Measurements from ENCODE around the gene PGLYRP3.

PGLYRP3 gene, protein sequence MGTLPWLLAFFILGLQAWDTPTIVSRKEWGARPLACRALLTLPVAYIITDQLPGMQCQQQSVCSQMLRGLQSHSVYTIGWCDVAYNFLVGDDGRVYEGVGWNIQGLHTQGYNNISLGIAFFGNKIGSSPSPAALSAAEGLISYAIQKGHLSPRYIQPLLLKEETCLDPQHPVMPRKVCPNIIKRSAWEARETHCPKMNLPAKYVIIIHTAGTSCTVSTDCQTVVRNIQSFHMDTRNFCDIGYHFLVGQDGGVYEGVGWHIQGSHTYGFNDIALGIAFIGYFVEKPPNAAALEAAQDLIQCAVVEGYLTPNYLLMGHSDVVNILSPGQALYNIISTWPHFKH

GRCh38 chr1:153312570-153313186 is at the start of gene PGLYRP3:
PGLYRP3 (minus strand) TSS chr1:153312952; CDS start chr1:153310665, 2,287 bp downstream.
- DNase-seq (ENCODE audit: low spot score), result no peak

DNA sequence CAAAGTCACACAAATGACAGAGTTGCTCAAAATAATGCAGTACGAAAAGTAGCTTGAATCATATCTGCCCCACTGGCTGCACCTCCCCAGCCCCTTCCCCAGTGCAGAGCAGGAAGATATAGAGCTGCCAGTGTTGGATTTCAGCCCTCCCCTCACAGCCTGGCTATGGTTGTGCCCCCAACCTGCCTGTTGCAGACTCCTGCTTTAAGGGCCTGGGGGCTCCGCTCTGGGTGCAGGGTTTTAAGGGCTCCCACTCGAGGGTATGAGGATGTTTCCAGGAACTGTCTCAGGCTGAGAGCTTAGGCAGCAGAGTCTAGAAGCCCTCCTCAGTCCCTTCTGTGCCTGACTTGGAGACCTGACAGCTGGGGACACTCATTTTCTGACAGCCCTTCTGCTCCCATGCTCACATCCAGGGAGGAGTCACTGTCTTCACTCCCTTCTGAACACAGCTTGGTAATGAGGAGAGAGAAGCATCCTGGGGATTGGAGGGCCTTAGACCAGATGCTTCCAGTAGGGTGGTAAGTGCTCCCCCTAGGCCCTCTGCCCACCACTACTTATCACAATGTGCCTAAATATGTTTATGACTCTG is 49.5 kb upstream of the PGLYRP3 start:
- no peak for DNase-seq (ENCODE audit: low spot score)

DNA sequence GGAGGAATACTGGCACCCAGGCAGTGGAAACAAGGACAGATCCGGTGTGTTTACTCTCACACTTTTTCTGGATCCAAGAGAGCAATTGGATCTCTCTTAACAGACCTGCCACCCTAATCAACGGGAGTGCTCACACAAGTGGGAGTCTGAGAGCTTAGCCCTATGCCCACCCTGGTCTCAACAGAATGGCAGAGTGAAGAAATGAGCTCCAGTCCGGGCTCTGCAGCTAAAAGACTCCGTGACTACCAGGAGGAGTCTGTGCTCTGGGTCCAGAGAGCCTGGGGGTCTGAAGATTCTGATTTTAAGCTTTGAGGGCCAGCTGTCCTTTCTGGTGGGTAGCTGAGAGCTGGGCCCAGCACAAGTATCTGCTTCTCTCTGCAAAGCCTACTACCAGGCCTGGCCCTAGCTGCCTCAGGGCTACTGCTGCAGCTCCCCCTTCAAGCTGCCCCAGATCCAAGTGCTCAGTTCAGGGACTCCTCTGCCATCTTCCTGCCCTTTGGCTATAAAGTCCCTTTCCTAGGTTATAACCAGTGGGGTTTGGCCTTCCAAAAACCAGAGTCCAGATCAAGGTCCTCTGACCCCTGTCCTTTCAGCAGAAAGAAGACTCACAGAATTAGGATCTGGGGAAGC is 48.8 kb upstream of the PGLYRP3 start:
- no peak for DNase-seq (ENCODE audit: low spot score)

GRCh38 chr1:153360592-153361479 is 48.1 kb upstream of the PGLYRP3 start:
- DNase-seq (ENCODE audit: low spot score), result no peak

GRCh38 chr1:153360190-153360589 is 47.4 kb upstream of the PGLYRP3 start:
- DNase-seq (ENCODE audit: low spot score), result no peak

DNA sequence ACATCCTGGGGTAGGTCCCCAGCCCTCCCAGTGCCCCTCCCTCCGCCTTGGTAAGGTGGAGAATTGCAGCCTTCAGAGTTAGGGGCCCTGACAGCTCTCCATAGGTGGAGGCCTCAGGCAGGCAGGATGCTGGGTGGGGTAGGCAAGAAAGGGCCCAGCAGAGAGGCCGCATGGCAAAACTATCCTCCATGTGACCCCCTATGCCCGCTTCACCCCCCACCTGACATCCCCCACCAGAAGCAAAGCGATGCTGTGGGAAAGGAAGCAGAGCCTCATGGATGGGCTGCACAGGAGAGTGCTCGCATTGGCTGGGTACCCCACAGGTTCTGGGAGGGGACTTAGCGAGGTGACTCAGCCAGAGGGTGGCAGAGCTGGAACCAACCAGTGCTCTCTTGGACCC is 46.5 kb upstream of the PGLYRP3 start:
- no peak for DNase-seq (ENCODE audit: low spot score)

DNA sequence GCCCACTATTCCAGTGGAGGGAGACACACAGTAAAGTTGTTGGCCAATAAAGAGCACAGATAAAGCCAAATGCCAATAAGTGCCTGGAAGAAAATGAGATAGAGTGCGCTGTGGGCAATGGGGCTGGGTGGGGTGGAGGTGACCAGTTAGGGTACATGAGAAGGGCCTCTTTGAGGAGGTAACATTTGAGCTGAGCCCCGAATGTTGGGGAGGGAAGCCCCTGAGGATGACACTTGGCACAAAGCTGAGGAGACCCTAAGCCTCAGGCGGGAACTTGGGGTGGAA is 45.9 kb upstream of the PGLYRP3 start:
- DNase-seq (ENCODE audit: low spot score), result no peak

- DNase-seq (ENCODE audit: low spot score), result no peak
These were observed 45.3 kb upstream of the PGLYRP3 start, which contains the start of gene S100A9 for GRCh38 chr1:153357853-153358690. S100A9 (plus strand) TSS chr1:153357854; CDS start chr1:153358284, 430 bp downstream.

DNA sequence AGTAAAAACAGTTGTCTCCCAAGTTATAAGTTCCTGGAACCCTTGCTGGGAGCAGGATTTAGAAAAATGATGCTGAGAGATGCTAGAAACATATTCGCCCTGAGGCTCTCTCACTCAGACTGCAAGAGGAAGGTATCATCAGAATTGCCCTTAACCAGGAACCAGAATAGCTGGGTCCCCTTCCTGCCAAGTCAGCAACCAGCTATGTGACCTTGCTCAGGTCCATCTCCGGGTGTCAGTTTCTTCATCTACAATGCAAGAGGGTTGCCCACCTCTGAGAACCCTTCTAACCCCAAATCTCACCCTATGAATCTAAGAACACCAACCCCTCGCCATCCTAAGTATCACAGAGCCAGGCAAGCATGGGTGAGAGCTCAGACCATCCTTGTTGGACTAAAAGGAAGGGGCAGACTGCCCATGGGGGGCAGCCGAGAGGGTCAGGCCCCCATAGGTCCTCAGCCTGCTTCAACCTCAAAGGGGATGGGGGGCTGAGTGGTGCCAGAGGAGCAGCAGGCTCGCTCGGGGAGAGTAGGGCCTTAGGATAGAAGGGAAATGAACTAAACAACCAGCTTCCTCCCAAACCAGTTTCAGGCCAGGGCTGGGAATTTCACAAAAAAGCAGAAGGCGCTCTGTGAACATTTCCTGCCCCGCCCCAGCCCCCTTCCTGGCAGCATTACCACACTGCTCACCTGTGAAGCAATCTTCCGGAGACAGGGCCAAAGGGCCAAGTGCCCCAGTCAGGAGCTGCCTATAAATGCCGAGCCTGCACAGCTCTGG is 44.5 kb upstream of the PGLYRP3 start:
- DNase-seq (ENCODE audit: low spot score), result no peak

- DNase-seq (ENCODE audit: low spot score), result no peak
These were observed 43.8 kb upstream of the PGLYRP3 start for GRCh38 chr1:153356392-153357075.

- DNase-seq (ENCODE audit: low spot score), result peak; percentile 80
These were observed 42.8 kb upstream of the PGLYRP3 start for GRCh38 chr1:153355445-153356071.

DNA sequence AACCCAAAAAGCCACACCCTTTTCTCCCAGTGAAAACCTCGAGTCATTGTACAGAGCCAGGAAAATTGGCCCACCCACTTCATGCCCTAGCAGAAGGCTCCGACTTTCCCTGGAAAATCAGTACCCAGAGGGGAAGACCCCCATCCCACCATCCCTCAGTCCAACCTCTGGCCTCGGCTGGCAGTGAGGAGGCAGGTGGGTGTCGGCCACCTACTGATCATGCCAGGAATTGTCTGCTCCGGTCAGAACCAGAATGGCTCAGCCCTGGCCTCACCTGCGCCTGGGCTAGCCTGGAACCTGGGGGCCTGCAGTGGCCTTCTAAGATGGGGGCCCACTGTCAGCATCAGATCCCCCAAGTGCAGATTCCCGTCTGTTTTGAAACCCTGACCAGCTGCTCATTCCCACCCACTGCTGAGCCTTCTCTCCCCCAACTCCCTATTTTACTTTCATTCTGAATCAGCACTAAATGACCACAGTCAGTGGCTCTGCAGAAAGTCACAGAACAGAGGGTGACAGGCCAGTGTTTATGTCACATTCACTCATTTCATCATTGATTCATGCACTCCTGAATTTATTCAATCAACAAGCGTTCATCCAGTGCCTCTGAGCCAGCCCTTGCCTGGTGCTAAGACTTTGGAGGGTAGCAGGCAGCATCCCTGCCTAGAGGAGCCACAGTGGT is 41.9 kb upstream of the PGLYRP3 start:
- no peak for DNase-seq (ENCODE audit: low spot score)

DNA sequence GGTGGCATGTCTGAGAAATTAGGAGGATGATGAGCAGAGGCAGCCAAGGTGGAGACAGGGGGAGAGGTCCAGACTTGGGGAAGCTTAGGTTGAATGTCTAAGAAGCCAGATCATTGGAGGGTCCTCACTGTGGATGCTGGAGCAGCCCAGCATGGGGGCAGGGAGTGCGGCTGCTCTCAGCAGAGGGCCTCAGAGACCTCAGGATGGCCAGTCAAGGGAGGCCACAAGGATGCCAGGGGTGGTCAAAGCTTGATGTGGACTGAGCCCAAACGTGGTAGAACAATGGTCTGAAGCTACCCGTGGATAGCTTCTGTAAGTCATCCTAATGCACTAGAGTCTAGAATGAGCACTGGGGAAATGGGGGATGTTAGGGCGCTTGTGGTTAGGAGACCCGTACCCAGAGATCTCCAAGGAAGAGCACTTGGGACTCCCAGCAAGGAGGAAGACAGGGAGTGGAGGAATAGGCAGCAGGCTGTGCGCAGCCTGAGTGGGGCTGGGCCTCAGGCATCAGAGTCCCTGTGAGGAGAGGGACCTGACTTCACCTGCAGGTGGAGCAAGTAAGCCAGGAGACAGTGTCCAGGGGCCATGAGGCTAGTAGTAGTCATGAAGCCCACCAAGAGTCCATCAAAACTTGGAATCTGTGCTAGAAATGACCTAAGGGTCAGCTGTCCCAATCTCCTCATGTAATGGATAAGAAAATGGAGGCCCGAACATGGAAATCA is 40.6 kb upstream of the PGLYRP3 start:
- peak; percentile 48 for DNase-seq (ENCODE audit: low spot score)

- DNase-seq (ENCODE audit: low spot score), result peak; percentile 83
These were observed 39.8 kb upstream of the PGLYRP3 start for GRCh38 chr1:153352523-153352922.

DNA sequence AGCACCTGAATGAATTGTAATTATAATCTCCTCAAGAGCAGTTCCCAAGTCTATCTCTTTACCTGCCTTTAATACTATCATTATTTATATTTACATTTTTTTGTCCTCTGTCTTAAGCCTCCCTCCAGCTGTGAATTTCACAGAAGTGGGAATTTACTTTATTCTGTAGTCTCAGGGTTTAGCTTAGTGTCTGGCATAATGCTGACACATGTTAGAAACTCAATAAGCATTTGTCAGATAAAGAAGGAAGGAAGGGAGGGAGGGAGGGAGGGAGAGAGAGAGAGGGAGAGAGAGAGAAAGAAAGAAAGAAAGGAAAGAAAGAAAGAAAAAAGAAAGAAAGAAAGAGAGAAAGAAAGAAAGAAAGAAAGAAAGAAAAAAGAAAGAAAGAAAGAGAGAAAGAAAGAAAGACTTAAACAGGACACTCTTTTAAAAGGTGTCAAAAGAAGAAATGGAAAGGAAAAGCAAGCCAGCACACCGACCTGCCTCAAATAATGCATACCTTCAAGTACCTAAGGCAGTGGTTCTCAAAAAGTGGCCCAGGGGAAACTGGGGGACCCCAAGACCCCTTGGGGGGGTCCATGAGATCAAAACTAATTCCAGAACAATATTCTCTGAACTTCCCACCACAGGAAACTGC is 37.7 kb upstream of the PGLYRP3 start:
- no peak for DNase-seq (ENCODE audit: low spot score)

- no peak for DNase-seq (ENCODE audit: low spot score)
These were observed 36.9 kb upstream of the PGLYRP3 start for GRCh38 chr1:153349363-153350320.

Measured in NAMALWA (cell line).